IMR-90 (cell line): ENCODE measurements around the gene SPCS2. TPM values are rescaled to one million over a fixed set of nuclear protein-coding genes. Genes with fewer than 3 reads are reported as not detected.

ENCODE experiments used
- ATAC-seq: fragments of 200-7000 bp; cut with Tn5 transposase; 2 replicates; pipeline ENCODE4 v1.9.1; 2020; ENCODE audit warnings: low read depth, mild to moderate bottlenecking, moderate library complexity
- BruUV-seq: library from RNA; stranded (reverse); fragments of 400-500 nt; replicated peaks from 2 replicates; lab custom pipeline; 2021; lab: Mats Ljungman, UMichigan
- CTCF ChIA-PET: fragments of 300-600 bp; formaldehyde crosslinking; extraction: SDS; loops from one replicate; lab custom pipeline; 2021; ENCODE audit warnings: antibody characterized with exemption; lab: Yijun Ruan, JAX
- POLR2A ChIA-PET: fragments of 300-600 bp; sonication (Branson Sonifier 250); formaldehyde crosslinking; loops from one replicate; lab custom pipeline; 2022; ENCODE audit warnings: antibody characterized with exemption; ENCODE audit not compliant: unreplicated experiment; lab: Charles Lee
- DNase-seq: peaks from one replicate; pipeline ENCODE4 v3.0.0; 2013
- H2AFZ ChIP-seq: replicated peaks from 2 replicates; pipeline ENCODE3; 2013; ENCODE audit warnings: low read length, mild to moderate bottlenecking; ENCODE audit not compliant: poor library complexity
- H2AK5ac ChIP-seq: 2 replicates; pipeline ENCODE4 v1.6.1; 2013; ENCODE audit warnings: low read depth, low read length, inconsistent platforms
- H2AK9ac ChIP-seq: replicated peaks from 2 replicates; pipeline ENCODE3; 2013; ENCODE audit warnings: mild to moderate bottlenecking, low read depth, low read length, moderate library complexity; ENCODE audit not compliant: poor library complexity
- H2BK120ac ChIP-seq: 2 replicates; pipeline ENCODE4 v1.6.1; 2013; ENCODE audit warnings: low read depth, low read length, inconsistent platforms
- H2BK15ac ChIP-seq: 3 replicates; pipeline ENCODE4 v1.6.1; 2013; ENCODE audit warnings: low read depth, low read length, inconsistent platforms
- H2BK20ac ChIP-seq: 2 replicates; pipeline ENCODE4 v1.6.1; 2013; ENCODE audit warnings: low read depth, mild to moderate bottlenecking, inconsistent platforms, low read length, moderate library complexity
- H2BK5ac ChIP-seq: 2 replicates; pipeline ENCODE4 v1.6.1; 2013; ENCODE audit warnings: mild to moderate bottlenecking, low read depth, low read length, inconsistent platforms; ENCODE audit not compliant: poor library complexity, severe bottlenecking
- H3K14ac ChIP-seq: replicated peaks from 2 replicates; pipeline ENCODE4 v1.6.1; 2013; ENCODE audit warnings: low read depth, low read length, inconsistent platforms
- H3K18ac ChIP-seq: 2 replicates; pipeline ENCODE4 v1.6.1; 2013; ENCODE audit warnings: low read depth, low read length, control low read depth
- H3K23ac ChIP-seq: 2 replicates; pipeline ENCODE4 v1.6.1; 2013; ENCODE audit warnings: low read depth, low read length, inconsistent platforms
- H3K27ac ChIP-seq: 2 replicates; pipeline ENCODE4 v1.5.1; 2013; ENCODE audit warnings: mild to moderate bottlenecking, control low read depth, low read length; ENCODE audit not compliant: insufficient read depth
- H3K27me3 ChIP-seq: 2 replicates; pipeline ENCODE4 v1.6.1; 2013; ENCODE audit warnings: low read length; ENCODE audit not compliant: control insufficient read depth, insufficient read depth
- H3K36me3 ChIP-seq: 2 replicates; pipeline ENCODE4 v1.6.1; 2013; ENCODE audit warnings: low read length, mixed read lengths; ENCODE audit not compliant: control insufficient read depth, insufficient read depth
- H3K4ac ChIP-seq: 2 replicates; pipeline ENCODE4 v1.6.1; 2013; ENCODE audit warnings: low read depth, low read length, inconsistent platforms
- H3K4me1 ChIP-seq: 2 replicates; pipeline ENCODE4 v1.6.1; 2013; ENCODE audit warnings: low read length, mixed read lengths; ENCODE audit not compliant: control insufficient read depth, insufficient read depth
- H3K4me2 ChIP-seq: 2 replicates; pipeline ENCODE4 v1.6.1; 2013; ENCODE audit warnings: low read depth, mild to moderate bottlenecking, control low read depth, low read length, moderate library complexity
- H3K4me3 ChIP-seq: 2 replicates; pipeline ENCODE4 v1.5.1; 2013; ENCODE audit warnings: low read depth, mild to moderate bottlenecking, control low read depth, low read length, moderate library complexity; ENCODE audit not compliant: insufficient read depth
- H3K56ac ChIP-seq: 2 replicates; pipeline ENCODE4 v1.6.1; 2013; ENCODE audit warnings: low read length, inconsistent platforms; ENCODE audit not compliant: insufficient read depth; ENCODE audit errors: extremely low read depth
- H3K79me1 ChIP-seq, 2 experiments: 2 replicates each; pipeline ENCODE4 v1.6.1; 2013; ENCODE audit warnings: low read length in 2 of 2, inconsistent platforms in 1 of 2, low read depth in 1 of 2
- H3K9ac ChIP-seq: 2 replicates; pipeline ENCODE4 v1.6.1; 2013; ENCODE audit warnings: low read depth, low read length, control low read depth
- H3K9me1 ChIP-seq: 2 replicates; pipeline ENCODE4 v1.6.1; 2013; ENCODE audit warnings: low read length, inconsistent platforms; ENCODE audit not compliant: insufficient read depth
- H3K9me3 ChIP-seq: 2 replicates; pipeline ENCODE4 v1.6.1; 2013; ENCODE audit warnings: low read length; ENCODE audit not compliant: control insufficient read depth, insufficient read depth
- H4K20me1 ChIP-seq: 2 replicates; pipeline ENCODE4 v1.6.1; 2013; ENCODE audit warnings: low read length, inconsistent platforms; ENCODE audit not compliant: insufficient read depth
- H4K5ac ChIP-seq: 2 replicates; pipeline ENCODE4 v1.6.1; 2013; ENCODE audit warnings: mild to moderate bottlenecking, low read depth, low read length, control low read depth
- H4K8ac ChIP-seq, 2 experiments: 2 replicates each; pipeline ENCODE4 v1.6.1; 2013; ENCODE audit warnings: low read depth in 2 of 2, low read length in 2 of 2, control low read depth in 1 of 2, inconsistent platforms in 1 of 2
- H4K91ac ChIP-seq: 2 replicates; pipeline ENCODE4 v1.6.1; 2013; ENCODE audit warnings: low read depth, low read length, inconsistent platforms; ENCODE audit not compliant: insufficient read depth
- CHD1 ChIP-seq: IDR thresholded peaks from 2 replicates; pipeline ENCODE4 v1.6.1; 2012; ENCODE audit warnings: low read depth, low read length, improper control_type of control experiment
- FOS ChIP-seq: fragments of 150-350 bp; IDR thresholded peaks from 2 replicates; pipeline ENCODE4 v1.6.1; 2016; ENCODE audit warnings: low read depth, low read length
- MAFK ChIP-seq: IDR thresholded peaks from 2 replicates; pipeline ENCODE4 v1.6.1; 2012; ENCODE audit warnings: low read depth, low read length, improper control_type of control experiment
- POLR2A ChIP-seq: IDR thresholded peaks from 2 replicates; pipeline ENCODE4 v1.6.1; 2012; ENCODE audit warnings: mild to moderate bottlenecking, low read depth, low read length
- RAD21 ChIP-seq: IDR thresholded peaks from 2 replicates; pipeline ENCODE4 v1.6.1; 2012; ENCODE audit warnings: low read length, improper control_type of control experiment
- RFX5 ChIP-seq: IDR thresholded peaks from 2 replicates; pipeline ENCODE4 v1.8.0; 2012; ENCODE audit warnings: low read depth, mild to moderate bottlenecking, low read length, moderate library complexity
- WGBS, 2 experiments: methylation state at CpG; one replicate each; pipeline versions ENCODE4 v1.1.5 to v1.1.7; 2013; ENCODE audit warnings: missing lambda C conversion rate in 2 of 2; ENCODE audit not compliant: insufficient read length in 1 of 2; ENCODE audit errors: extremely low coverage in 2 of 2; 5-methylcytosine and 5-hydroxymethylcytosine counted together
- dilution Hi-C: fragments of 300-500 bp; cut with HindIII; formaldehyde crosslinking; loops from one replicate; pipeline ENCODE4 v1.14.3; 2018; ENCODE audit warnings: low sequenced_read_pairs; ENCODE audit not compliant: unreplicated experiment
- in situ Hi-C: fragments of 300-500 bp; cut with MboI; formaldehyde crosslinking; loops from 3 replicates; pipeline ENCODE4 v1.14.3; 2019; ENCODE audit warnings: low sequenced_read_pairs, inconsistent platforms, mixed read lengths
- intact Hi-C: fragments of 100-400 bp; cut with micrococcal nuclease; formaldehyde crosslinking; loops from 2 replicates; pipeline ENCODE4 v1.10.0; 2022
- polyA plus RNA-seq, 3 experiments: library from polyadenylated mRNA; depleted of rRNA; stranded (reverse); fragments of >200 nt; gene quantifications; 2 replicates each; pipeline ENCODE4 v1.2.3, GENCODE V29; 2012; ENCODE audit warnings: low replicate concordance in 1 of 3
- total RNA-seq: library from RNA; depleted of rRNA; stranded (reverse); fragments of >200 nt; gene quantifications from 2 replicates; pipeline ENCODE4 v1.2.3, GENCODE V29; 2012

SPCS2 gene
- total and polyA plus RNA-seq, 2 of the 4 experiments (the other 2 are of a cell fraction): 15.4 to 76.0 TPM

GRCh38 chr11:74929431-74930363 is 19.4 kb upstream of the SPCS2 start (continued):
- TF ChIP-seq RAD21: peak; percentile 92
- TF ChIP-seq CHD1: no peak
- no peak for TF ChIP-seq MAFK

- H4K91ac ChIP-seq: peak overlapping the region; percentile 47
- peak overlapping the region; percentile 38 for H2AK9ac ChIP-seq
- no TSS peak for BruUV-seq
- intact Hi-C loops (no loop called here), in situ Hi-C loops (no loop called here), dilution Hi-C loops (no loop called here)
- peak; percentile 84 for DNase-seq
- H3K23ac ChIP-seq: peak overlapping the region; percentile 54
- peak overlapping the region; percentile 91 for H2BK120ac ChIP-seq
- peaks cover 11% of the 10 kb centered on the region for H3K36me3 ChIP-seq
- H3K79me1 ChIP-seq: peaks cover 0 to 16% of the 10 kb centered on the region in 2 experiments; a peak in 1 of 4 replicates
- peak overlapping the region; percentile 31; the same call in 1 of the 2 replicates for H3K4me2 ChIP-seq
- ATAC-seq: peak; percentile 51
- no peaks in the 10 kb centered on the region for H4K20me1 ChIP-seq
- H3K56ac ChIP-seq: no peak overlapping the region
- H3K27me3 ChIP-seq: no peaks in the 10 kb centered on the region
- peak overlapping the region; percentile 76 for H2BK20ac ChIP-seq
- no peak for TF ChIP-seq RAD21
- TF ChIP-seq POLR2A: no peak
- no peak for TF ChIP-seq MAFK
- TF ChIP-seq FOS: peak; percentile 40; the same call in 1 of the 2 replicates
- TF ChIP-seq RFX5: no peak
- CTCF ChIA-PET: interaction anchor here (1.4 kb wide), 2 partner anchors 273 to 309 kb away, joined by 4 to 7 read pairs; no protein-coding TSS in a partner anchor
- H4K8ac ChIP-seq: peak overlapping the region; percentile 53 to 62
- H3K4me1 ChIP-seq: peaks cover 7% of the 10 kb centered on the region
- H3K9me1 ChIP-seq: peaks cover 4% of the 10 kb centered on the region; the same call in 1 of the 2 replicates
- no peaks in the 10 kb centered on the region for H3K9me3 ChIP-seq
- POLR2A ChIA-PET: no interaction called here
- no peak overlapping the region for H3K9ac ChIP-seq
- peak overlapping the region; percentile 51; the same call in 1 of the 2 replicates for H3K18ac ChIP-seq
- H3K14ac ChIP-seq: peak overlapping the region; percentile 87
- H2AFZ ChIP-seq: peak overlapping the region; percentile 70
- peak overlapping the region; percentile 95 for H2AK5ac ChIP-seq
- peak overlapping the region; percentile 89 for H3K4ac ChIP-seq
- no peak overlapping the region for H3K27ac ChIP-seq
- H4K5ac ChIP-seq: peak overlapping the region; percentile 42; the same call in 1 of the 2 replicates
- H3K4me3 ChIP-seq: no peak overlapping the region
- peak overlapping the region; percentile 80; the same call in 1 of the 3 replicates for H2BK15ac ChIP-seq
- no CpG with 5 or more reads among the region's 5 CpGs for WGBS, 2 experiments
- H2BK5ac ChIP-seq: peak overlapping the region; percentile 71
Measured at GRCh38 chr11:74932169-74932568, 16.9 kb upstream of the SPCS2 start.
